ENCODE results near the gene ADRM1. TPM values are rescaled to one million over a fixed set of nuclear protein-coding genes. Genes with fewer than 3 reads are reported as not detected.

ADRM1 gene
- total and polyA plus RNA-seq, 8 donors = 30.0 to 96.9 (median 43.5) TPM

GRCh38 chr20:62337558-62338293 is 34.9 kb downstream of the ADRM1 start:
- Histone ChIP-seq H3K27me3 (no peaks in the 10 kb centered on the region), H3K4me3 (no peak overlapping the region), H3K4me1 (no peaks in the 10 kb centered on the region), H3K9me3 (no peaks in the 10 kb centered on the region), H3K27ac (no peak overlapping the region), H3K36me3 (peaks cover 0 to 87% of the 10 kb centered on the region in 2 donors)
- no peak for TF ChIP-seq CTCF (IDR thresholded peaks at IDR 0.05)
- intact Hi-C loops (cut with DNase I) = no loop called here
- ATAC-seq = no peak
- DNase-seq = no peak

GRCh38 chr20:62338294-62338620 is 35.5 kb downstream of the ADRM1 start:
- ATAC-seq = no peak
- no peak overlapping the region for H3K27ac ChIP-seq

GRCh38 chr20:62339647-62340062 is 36.9 kb downstream of the ADRM1 start:
- H3K27ac ChIP-seq = no peak overlapping the region
- ATAC-seq (no peak), DNase-seq (peak in 1 of 4 donors; percentile 23)
- no peak for TF ChIP-seq CTCF (IDR thresholded peaks at IDR 0.05)
- H3K36me3 ChIP-seq = peaks cover 0 to 78% of the 10 kb centered on the region in 2 donors
- H3K9me3 ChIP-seq = no peaks in the 10 kb centered on the region
- intact Hi-C loops (cut with DNase I) = no loop called here
- no peaks in the 10 kb centered on the region for H3K4me1 ChIP-seq
- H3K27me3 ChIP-seq = no peaks in the 10 kb centered on the region
- no peak overlapping the region for H3K4me3 ChIP-seq

More at GRCh38 chr20:62338294-62338620, 35.5 kb downstream of the ADRM1 start:
- no peaks in the 10 kb centered on the region for H3K4me1 ChIP-seq
- DNase-seq = peak in 1 of 4 donors; percentile 76
- no peak for TF ChIP-seq CTCF (IDR thresholded peaks at IDR 0.05)
- no peaks in the 10 kb centered on the region for H3K27me3 ChIP-seq
- H3K9me3 ChIP-seq = no peaks in the 10 kb centered on the region
- intact Hi-C loops (cut with DNase I) = no loop called here
- H3K36me3 ChIP-seq = peaks cover 0 to 87% of the 10 kb centered on the region in 2 donors
- no peak overlapping the region for H3K4me3 ChIP-seq

GRCh38 chr20:62342910-62343309 is 40.1 kb downstream of the ADRM1 start:
- Histone ChIP-seq H3K4me1 (no peaks in the 10 kb centered on the region), H3K9me3 (no peaks in the 10 kb centered on the region), H3K27ac (no peak overlapping the region), H3K36me3 (peaks cover 0 to 79% of the 10 kb centered on the region in 2 donors), H3K27me3 (no peaks in the 10 kb centered on the region), H3K4me3 (no peak overlapping the region)
- ATAC-seq = no peak
- intact Hi-C loops (cut with DNase I) = no loop called here
- no peak for TF ChIP-seq CTCF (IDR thresholded peaks at IDR 0.05)
- DNase-seq = peak in 1 of 4 donors; percentile 4

GRCh38 chr20:62344092-62344491 is 41.3 kb downstream of the ADRM1 start:
- intact Hi-C loops (cut with DNase I) = no loop called here
- no peak for TF ChIP-seq CTCF (IDR thresholded peaks at IDR 0.05)
- no peak overlapping the region for H3K4me3 ChIP-seq
- no peak overlapping the region for H3K27ac ChIP-seq
- peaks cover 0 to 68% of the 10 kb centered on the region in 2 donors for H3K36me3 ChIP-seq
- no peaks in the 10 kb centered on the region for H3K4me1 ChIP-seq
- DNase-seq (no peak), ATAC-seq (no peak)
- no peaks in the 10 kb centered on the region for H3K9me3 ChIP-seq
- H3K27me3 ChIP-seq = no peaks in the 10 kb centered on the region

All from left lung (tissue), 10 donors.